Breast epithelium (tissue), 3 donors: Measurements from ENCODE around the gene MTHFD2L.

ENCODE experiments used
- CTCF ChIP-seq, 3 donors: fragments of 450-650 bp; IDR thresholded peaks; one replicate each; pipeline ENCODE4 v1.5.1; 2016 to 2017; ENCODE audit warnings: antibody characterized with exemption in 3 of 3, mild to moderate bottlenecking in 3 of 3, moderate library complexity in 3 of 3
- POLR2A ChIP-seq: fragments of 450-650 bp; IDR thresholded peaks from one replicate; pipeline ENCODE4 v1.6.1; 2016; ENCODE audit warnings: antibody characterized with exemption, mild to moderate bottlenecking, moderate library complexity

GRCh38 chr4:74111990-74112389 lies 45.9 kb upstream of the MTHFD2L start:
- TF ChIP-seq CTCF (IDR thresholded peaks at IDR 0.05) (no peak), POLR2A (no peak)
